H1 (cell line): ENCODE data around the gene TASP1. TPM values are rescaled to one million over a fixed set of nuclear protein-coding genes. Genes with fewer than 3 reads are reported as not detected.

ENCODE experiments used
- CTCF ChIA-PET: fragments of 300-600 bp; sonication (Branson Sonifier 250); formaldehyde crosslinking; loops from one replicate; lab custom pipeline; 2021; ENCODE audit not compliant: partially characterized antibody; lab: Charles Lee
- POLR2A ChIA-PET: fragments of 300-600 bp; sonication (Branson Sonifier 250); formaldehyde crosslinking; loops from one replicate; lab custom pipeline; 2021; ENCODE audit warnings: inconsistent platforms; ENCODE audit not compliant: partially characterized antibody; lab: Charles Lee
- DNase-seq, 2 experiments: peaks; one replicate each; pipeline versions ENCODE4 v3.0.0 to v3.0.0-alpha.2; 2010 to 2022; ENCODE audit warnings: low spot score in 2 of 2, low read depth in 1 of 2, mixed read lengths in 1 of 2
- FAIRE-seq: peaks from 2 replicates; lab custom pipeline; 2011; peaks lifted over from hg19 to GRCh38; lab: Jason Lieb, UNC
- H2AFZ ChIP-seq: 2 replicates; pipeline ENCODE4 v1.8.1; 2012; ENCODE audit warnings: low read length, inconsistent platforms
- H2AK5ac ChIP-seq: 2 replicates; pipeline ENCODE4 v1.6.1; 2013; ENCODE audit warnings: low read depth, low read length
- H2BK120ac ChIP-seq: replicated peaks from 2 replicates; pipeline ENCODE3; 2013; ENCODE audit warnings: low read depth, low read length, inconsistent platforms
- H2BK12ac ChIP-seq: 2 replicates; pipeline ENCODE4 v1.6.1; 2013; ENCODE audit warnings: low read depth, low read length
- H2BK15ac ChIP-seq: 2 replicates; pipeline ENCODE4 v1.6.1; 2013; ENCODE audit warnings: low read length
- H2BK20ac ChIP-seq: 2 replicates; pipeline ENCODE4 v1.6.1; 2013; ENCODE audit warnings: low read length
- H2BK5ac ChIP-seq: 2 replicates; pipeline ENCODE4 v1.6.1; 2013; ENCODE audit warnings: low read depth, low read length
- H3K14ac ChIP-seq: 2 replicates; pipeline ENCODE4 v1.6.1; 2013; ENCODE audit warnings: inconsistent platforms; ENCODE audit not compliant: insufficient read length
- H3K18ac ChIP-seq: 2 replicates; pipeline ENCODE4 v1.6.1; 2013; ENCODE audit warnings: low read length; ENCODE audit errors: extremely low read depth
- H3K23ac ChIP-seq: 2 replicates; pipeline ENCODE4 v1.6.1; 2013; ENCODE audit warnings: inconsistent platforms; ENCODE audit not compliant: insufficient read length
- H3K23me2 ChIP-seq: 2 replicates; pipeline ENCODE4 v1.6.1; 2013; ENCODE audit warnings: low read depth, low read length
- H3K27ac ChIP-seq: 2 replicates; pipeline ENCODE4 v1.6.1; 2011; ENCODE audit warnings: low read depth, low read length, inconsistent platforms
- H3K27me3 ChIP-seq, 4 experiments: replicated peaks in 1 of 4; 1 replicate in 1 of 4; 2 replicates in 3 of 4; pipeline versions ENCODE4 v1.6.1 to v1.8.1; 2011 to 2013; ENCODE audit warnings: low read length in 3 of 4, mild to moderate bottlenecking in 3 of 4, inconsistent platforms in 2 of 4, mixed read lengths in 2 of 4, moderate library complexity in 1 of 4; ENCODE audit not compliant: control insufficient read depth in 3 of 4, insufficient read depth in 3 of 4; ENCODE audit errors: extremely low read depth in 1 of 4
- H3K36me3 ChIP-seq, 4 experiments: 2 replicates each; pipeline versions ENCODE4 v1.6.1 to v1.8.1; 2011 to 2013; ENCODE audit warnings: mild to moderate bottlenecking in 4 of 4, low read length in 3 of 4, moderate library complexity in 2 of 4, control low read depth in 1 of 4, inconsistent platforms in 1 of 4; ENCODE audit not compliant: insufficient read depth in 4 of 4, control insufficient read depth in 2 of 4
- H3K4ac ChIP-seq: replicated peaks from 2 replicates; pipeline ENCODE3; 2013; ENCODE audit warnings: low read length, low read depth, mixed read lengths, inconsistent platforms; ENCODE audit not compliant: insufficient read length
- H3K4me1 ChIP-seq, 4 experiments: replicated peaks in 1 of 4; 1 replicate in 1 of 4; 2 replicates in 3 of 4; pipeline versions ENCODE4 v1.6.1 to v1.8.1; 2011 to 2013; ENCODE audit warnings: low read length in 3 of 4, inconsistent platforms in 2 of 4, mixed read lengths in 1 of 4; ENCODE audit not compliant: insufficient read depth in 4 of 4, control insufficient read depth in 3 of 4
- H3K4me2 ChIP-seq, 2 experiments: 2 replicates each; pipeline versions ENCODE4 v1.6.1 to v1.8.1; 2011 to 2013; ENCODE audit warnings: low read depth in 2 of 2, low read length in 2 of 2, control low read depth in 1 of 2, inconsistent platforms in 1 of 2, mild to moderate bottlenecking in 1 of 2; ENCODE audit not compliant: insufficient read depth in 1 of 2
- H3K4me3 ChIP-seq, 4 experiments: fragments of 200-600, 300-600 bp in 1 of 4; sonication (generic), shearing (Covaris generic), sonication (Bioruptor Twin) in 1 of 4; 2 replicates each; pipeline versions ENCODE4 v1.5.1 to v1.8.1; 2011 to 2016; ENCODE audit warnings: low read length in 4 of 4, low read depth in 3 of 4, control low read depth in 2 of 4, inconsistent platforms in 2 of 4, mild to moderate bottlenecking in 2 of 4, mixed read lengths in 1 of 4, moderate library complexity in 1 of 4; ENCODE audit not compliant: insufficient read depth in 2 of 4; ENCODE audit errors: extremely low read depth in 1 of 4
- H3K56ac ChIP-seq: replicated peaks from 2 replicates; pipeline ENCODE3; 2013; ENCODE audit warnings: low read depth, mild to moderate bottlenecking, mixed read lengths, low read length, inconsistent platforms; ENCODE audit not compliant: insufficient read length
- H3K79me1 ChIP-seq: 2 replicates; pipeline ENCODE4 v1.6.1; 2013; ENCODE audit warnings: low read depth, low read length, control low read depth
- H3K79me2 ChIP-seq, 2 experiments: 2 replicates each; pipeline versions ENCODE4 v1.6.1 to v1.8.1; 2012 to 2013; ENCODE audit warnings: low read length in 2 of 2, mild to moderate bottlenecking in 2 of 2, inconsistent platforms in 1 of 2; ENCODE audit not compliant: insufficient read depth in 2 of 2, control insufficient read depth in 1 of 2
- H3K9ac ChIP-seq, 4 experiments: replicated peaks in 1 of 4; 1 replicate in 1 of 4; 2 replicates in 3 of 4; pipeline versions ENCODE4 v1.6.1 to v1.8.1; 2011 to 2013; ENCODE audit warnings: low read depth in 3 of 4, low read length in 3 of 4, control low read depth in 2 of 4, mild to moderate bottlenecking in 2 of 4, moderate library complexity in 2 of 4, inconsistent platforms in 1 of 4; ENCODE audit errors: extremely low read depth in 1 of 4
- H3K9me3 ChIP-seq, 2 experiments: 2 replicates each; pipeline versions ENCODE4 v1.6.1 to v1.8.1; 2012 to 2013; ENCODE audit warnings: mild to moderate bottlenecking in 2 of 2, moderate library complexity in 2 of 2, control low read depth in 1 of 2, inconsistent platforms in 1 of 2, low read depth in 1 of 2, low read length in 1 of 2, mixed read lengths in 1 of 2; ENCODE audit not compliant: insufficient read depth in 2 of 2
- H4K20me1 ChIP-seq, 2 experiments: replicated peaks in 1 of 2; 2 replicates each; pipeline versions ENCODE3 to v1.8.1; 2011 to 2013; ENCODE audit warnings: inconsistent platforms in 2 of 2, low read length in 2 of 2, mild to moderate bottlenecking in 1 of 2; ENCODE audit not compliant: insufficient read depth in 2 of 2, control insufficient read depth in 1 of 2
- H4K5ac ChIP-seq: 2 replicates; pipeline ENCODE4 v1.6.1; 2013; ENCODE audit warnings: low read length, low read depth, mixed read lengths, inconsistent platforms; ENCODE audit not compliant: insufficient read length
- H4K8ac ChIP-seq: 2 replicates; pipeline ENCODE4 v1.8.0; 2013; ENCODE audit warnings: mild to moderate bottlenecking, moderate library complexity, low read length, inconsistent platforms; ENCODE audit not compliant: insufficient read depth; ENCODE audit errors: extremely low read depth
- H4K91ac ChIP-seq: replicated peaks from 2 replicates; pipeline ENCODE3; 2013; ENCODE audit warnings: low read length, mixed read lengths, inconsistent platforms; ENCODE audit not compliant: insufficient read length
- POU5F1 ChIP-seq: IDR thresholded peaks from 2 replicates; pipeline ENCODE4 v1.6.1; 2011; ENCODE audit warnings: low read depth, mild to moderate bottlenecking, low read length, moderate library complexity
- TEAD4 ChIP-seq: IDR thresholded peaks from 2 replicates; pipeline ENCODE4 v1.6.1; 2012; ENCODE audit warnings: low read depth, low read length, inconsistent platforms, mixed read lengths
- polyA plus RNA-seq, 7 experiments: library from polyadenylated mRNA; depleted of rRNA in 3 of 7; stranded (reverse) in 5 of 7; unstranded in 2 of 7; fragments of >200 nt in 5 of 7; fragments of 200-250 nt in 2 of 7; gene quantifications; 1 replicate in 5 of 7; 2 replicates in 1 of 7; 4 replicates in 1 of 7; pipeline versions ENCODE4 v1.2.1 to v1.2.3, GENCODE V29; 2011 to 2013; ENCODE audit warnings: missing spikeins in 2 of 7, mixed read lengths in 2 of 7
- total RNA-seq: library from RNA; stranded (reverse); fragmentation: NEBNext Ultra II Directional; extraction: Animal tissue kit (Norgen Biotek cat#: 25700); gene quantifications from 2 replicates; pipeline ENCODE4 v1.2.1, GENCODE V29; 2021

Gene TASP1
- total and polyA plus RNA-seq, 2 of the 8 experiments (the other 6 are each of a cell fraction or from before 2014, with no cell fraction given), result 4.5 to 10.9 TPM

GRCh38 chr20:13373400-13373799, 265.3 kb downstream of the TASP1 start:
- no peak for FAIRE-seq
- H3K4me3 ChIP-seq, result no peak overlapping the region
- H3K36me3 ChIP-seq, result no peaks in the 10 kb centered on the region
- no peak overlapping the region for H2BK20ac ChIP-seq
- H4K91ac ChIP-seq, result no peak overlapping the region
- H3K9ac ChIP-seq, result no peak overlapping the region
- H3K56ac ChIP-seq, result no peak overlapping the region
- no peaks in the 10 kb centered on the region for H4K20me1 ChIP-seq
- H3K79me1 ChIP-seq, result no peaks in the 10 kb centered on the region
- no peaks in the 10 kb centered on the region for H3K27me3 ChIP-seq
- H2BK120ac ChIP-seq, result no peak overlapping the region
- H4K5ac ChIP-seq, result no peak overlapping the region
- H3K9me3 ChIP-seq, result peaks cover 0 to 2% of the 10 kb centered on the region in 2 experiments; a peak in 1 of 4 replicates
- H3K23ac ChIP-seq, result no peak overlapping the region
- H4K8ac ChIP-seq, result no peak overlapping the region
- no peak overlapping the region for H3K14ac ChIP-seq
- H3K4me1 ChIP-seq, result no peaks in the 10 kb centered on the region
- POLR2A ChIA-PET, result no interaction called here
- no peak overlapping the region for H2BK12ac ChIP-seq
- no peaks in the 10 kb centered on the region for H3K79me2 ChIP-seq
- H3K27ac ChIP-seq, result no peak overlapping the region
- H3K4ac ChIP-seq, result no peak overlapping the region
- no peak overlapping the region for H3K4me2 ChIP-seq
- H3K23me2 ChIP-seq, result no peaks in the 10 kb centered on the region
- H2BK15ac ChIP-seq, result no peak overlapping the region
- H3K18ac ChIP-seq, result no peak overlapping the region
- no peak overlapping the region for H2AK5ac ChIP-seq
- no peak overlapping the region for H2BK5ac ChIP-seq
- TF ChIP-seq TEAD4 (no peak), POU5F1 (no peak)
- CTCF ChIA-PET, result no interaction called here
- no peak overlapping the region for H2AFZ ChIP-seq
- no peak for DNase-seq
